ENCODE data around the gene CCNC. TPM values are rescaled to one million over a fixed set of nuclear protein-coding genes. Genes with fewer than 3 reads are reported as not detected.

CCNC gene
- total and polyA plus RNA-seq, 2 experiments from 2014 or later: 108 to 143 TPM

GRCh38 chr6:99591673-99592364, 23.4 kb upstream of the CCNC start:
- Mint-ChIP-seq H3K36me3 (ENCODE audit: low read depth) (no peaks in the 10 kb centered on the region), H3K9me3 (peaks cover 7% of the 10 kb centered on the region; the same call in 2 of the 3 replicates), H3K4me3 (peak overlapping the region; percentile 48; the same call in 2 of the 3 replicates), H3K4me1 (peaks cover 21% of the 10 kb centered on the region), H3K27me3 (ENCODE audit: insufficient read depth, low read depth, poor library complexity) (peaks cover 93% of the 10 kb centered on the region), H3K27ac (no peak overlapping the region)
- DNase-seq (ENCODE audit: low spot score): no peak
- no peak overlapping the region for H3K27ac ChIP-seq (ENCODE audit: low read depth)
- H3K9me2 ChIP-seq (ENCODE audit: insufficient read depth): no peaks in the 10 kb centered on the region
- peak overlapping the region; percentile 43 for H3K4me3 ChIP-seq
- no peak for ATAC-seq
- H3K4me2 ChIP-seq: peak overlapping the region; percentile 72
- peaks cover 19% of the 10 kb centered on the region for H3K4me1 ChIP-seq (ENCODE audit: insufficient read depth)
- H4K20me1 ChIP-seq (replicated peaks; ENCODE audit: insufficient read depth): peaks cover 22% of the 10 kb centered on the region
- peaks cover 97% of the 10 kb centered on the region for H3K27me3 ChIP-seq (ENCODE audit: insufficient read depth)
- H2AFZ ChIP-seq: 0 out of 2 replicates have a peak overlapping the region, but pooled peaks have one; percentile 59
- TF ChIP-seq STAT1 (IDR thresholded peaks at IDR 0.05; ENCODE audit: unreplicated experiment): no peak
- TF ChIP-seq POLR2AphosphoS5 (IDR thresholded peaks at IDR 0.05; ENCODE audit: low read depth): no peak
- no peak for TF ChIP-seq NANOG (IDR thresholded peaks at IDR 0.05; ENCODE audit: borderline replicate concordance)
- TF ChIP-seq REST (IDR thresholded peaks at IDR 0.05; ENCODE audit: unreplicated experiment): no peak
- peak; percentile 80 for TF ChIP-seq EZH2 (IDR thresholded peaks at IDR 0.05; ENCODE audit: low read depth, unreplicated experiment)
- no peak for TF ChIP-seq ZNF331 (CRISPR knock-in tag; IDR thresholded peaks at IDR 0.05; ENCODE audit: low read depth)
- no peak for TF ChIP-seq ETS1 (IDR thresholded peaks at IDR 0.05)
- TF ChIP-seq ZNF462 (CRISPR knock-in tag; IDR thresholded peaks at IDR 0.05): no peak
- H3F3A ChIP-seq (replicated peaks; ENCODE audit: low read depth): peaks cover 17% of the 10 kb centered on the region; the same call in 1 of the 2 replicates
- no peaks in the 10 kb centered on the region for H3K36me3 ChIP-seq (ENCODE audit: insufficient read depth)
- no peaks in the 10 kb centered on the region for H3K79me2 ChIP-seq (replicated peaks; ENCODE audit: insufficient read depth)

All from GM23338 (cell line).